Measurements from ENCODE around the gene AADAT. TPM values are rescaled to one million over a fixed set of nuclear protein-coding genes. Genes with fewer than 3 reads are reported as not detected.
A peak's percentile ranks its signal among the peaks of the same experiment; 100 is the strongest.

AADAT gene
- total and polyA plus RNA-seq, 2 of the 8 experiments (the other 6 are each of a cell fraction or from before 2014, with no cell fraction given) = 6.1 to 7.7 TPM

GRCh38 chr4:170026253-170027021 is 63.3 kb downstream of the AADAT start, which contains the start of gene MFAP3L:
MFAP3L (minus strand) TSS chr4:170026395; CDS start chr4:170005877, 20,518 bp downstream.
- no peak within 1 kb of the TSS for H2AK5ac ChIP-seq (ENCODE audit: low read depth, low read length)
- peaks cover 4 to 29% (median 22%) of the 10 kb centered on the region in 4 experiments for H3K27me3 ChIP-seq (replicated peaks in 1 of 4; ENCODE audit: control insufficient read depth in 3 of 4, extremely low read depth in 1 of 4, insufficient read depth in 3 of 4, low read length in 3 of 4)
- POLR2A ChIA-PET (ENCODE audit: partially characterized antibody) = interaction anchor here (1.0 to 1.4 kb wide), 6 partner anchors 14 to 224 kb away, joined by 3 to 4 read pairs (median 3); partner anchors contain the start of gene AADAT
- peak within 1 kb of the TSS; percentile 50 to 62 (median 59) for H3K9ac ChIP-seq (replicated peaks in 1 of 4; ENCODE audit: extremely low read depth in 1 of 4, low read depth in 3 of 4, low read length in 3 of 4)
- no peak within 1 kb of the TSS for H2BK120ac ChIP-seq (replicated peaks; ENCODE audit: low read depth, low read length)
- H2BK5ac ChIP-seq (ENCODE audit: low read depth, low read length) = 0 out of 2 replicates have a peak within 1 kb of the TSS, but pooled peaks have one; percentile 32
- no peak within 1 kb of the TSS for H3K23ac ChIP-seq (ENCODE audit: insufficient read length)
- H3K4me3 ChIP-seq (ENCODE audit: extremely low read depth in 1 of 4, insufficient read depth in 2 of 4, low read depth in 3 of 4, low read length in 4 of 4) = peak within 1 kb of the TSS; percentile 71 to 98 (median 78)
- H3K14ac ChIP-seq (ENCODE audit: insufficient read length) = no peak within 1 kb of the TSS
- H3K27ac ChIP-seq (ENCODE audit: low read depth, low read length) = peak within 1 kb of the TSS; percentile 43
- peak within 1 kb of the TSS; percentile 19 for H3K56ac ChIP-seq (replicated peaks; ENCODE audit: insufficient read length, low read depth, low read length)
- H3K23me2 ChIP-seq (ENCODE audit: low read depth, low read length) = peaks cover 9% of the 10 kb centered on the region; the same call in 1 of the 2 replicates
- H3K9me3 ChIP-seq (ENCODE audit: insufficient read depth in 2 of 2, low read depth in 1 of 2, low read length in 1 of 2) = no peaks in the 10 kb centered on the region
- no peaks in the 10 kb centered on the region; the same call in 1 of the 2 replicates for H3K79me1 ChIP-seq (ENCODE audit: low read depth, low read length)
- FAIRE-seq (no peak), DNase-seq (ENCODE audit: low read depth in 1 of 2, low spot score in 2 of 2) (peak; percentile 70 to 89)
- no peaks in the 10 kb centered on the region for H3K36me3 ChIP-seq (ENCODE audit: control insufficient read depth in 2 of 4, insufficient read depth in 4 of 4, low read length in 3 of 4)
- peak within 1 kb of the TSS; percentile 90 for H4K5ac ChIP-seq (ENCODE audit: insufficient read length, low read depth, low read length)
- H2BK12ac ChIP-seq (ENCODE audit: low read depth, low read length) = no peak within 1 kb of the TSS
- peak within 1 kb of the TSS; percentile 56 for H4K91ac ChIP-seq (replicated peaks; ENCODE audit: insufficient read length, low read length)
- H3K4ac ChIP-seq (replicated peaks; ENCODE audit: insufficient read length, low read depth, low read length) = peak within 1 kb of the TSS; percentile 27
- H3K79me2 ChIP-seq (ENCODE audit: control insufficient read depth in 1 of 2, insufficient read depth in 2 of 2, low read length in 2 of 2) = no peaks in the 10 kb centered on the region
- WGBS, 2 experiments (ENCODE audit: extremely low coverage in 1 of 2, insufficient coverage in 1 of 2, insufficient read length in 1 of 2, insufficient replicate concordance in 2 of 2, low coverage in 1 of 2, low lambda C conversion rate in 2 of 2, missing lambda C conversion rate in 1 of 2) = 1% methylated on average over 58 of the region's 86 CpGs; no CpG with 5 or more reads in 1 of the 2 experiments
- H3K4me2 ChIP-seq (ENCODE audit: insufficient read depth in 1 of 2, low read depth in 2 of 2, low read length in 2 of 2) = peak within 1 kb of the TSS; percentile 67 to 92
- no peak within 1 kb of the TSS for H2BK15ac ChIP-seq (ENCODE audit: low read length)
- H2BK20ac ChIP-seq (ENCODE audit: low read length) = no peak within 1 kb of the TSS
- no peaks in the 10 kb centered on the region for H4K20me1 ChIP-seq (replicated peaks in 1 of 2; ENCODE audit: control insufficient read depth in 1 of 2, insufficient read depth in 2 of 2, low read length in 2 of 2)
- H2AFZ ChIP-seq (ENCODE audit: low read length) = peak within 1 kb of the TSS; percentile 94; the same call in 1 of the 2 replicates
- H3K4me1 ChIP-seq (replicated peaks in 1 of 4; ENCODE audit: control insufficient read depth in 3 of 4, insufficient read depth in 4 of 4, low read length in 3 of 4) = peaks cover 0 to 3% (median 3%) of the 10 kb centered on the region in 4 experiments; a peak in 4 of 7 replicates
- CTCF ChIA-PET (ENCODE audit: partially characterized antibody) = interaction anchor here (1.1 to 6.5 kb wide), 3 partner anchors 14 to 216 kb away, joined by 3 to 39 read pairs (median 10); no protein-coding TSS in a partner anchor
- peak within 1 kb of the TSS; percentile 88 for H4K8ac ChIP-seq (ENCODE audit: extremely low read depth, insufficient read depth, low read length)
- H3K18ac ChIP-seq (ENCODE audit: extremely low read depth, low read length) = peak within 1 kb of the TSS; percentile 51; the same call in 1 of the 2 replicates
- TF ChIP-seq YY1 (IDR thresholded peaks at IDR 0.05; ENCODE audit: low read depth, low read length) (peak; percentile 20; the same call in 1 of the 2 replicates), TBP (IDR thresholded peaks at IDR 0.05; ENCODE audit: low read depth, low read length) (peak; percentile 42; the same call in 1 of the 2 replicates), RNF2 (IDR thresholded peaks at IDR 0.05; ENCODE audit: borderline replicate concordance, low read depth, low read length, missing control alignments, poor library complexity, severe bottlenecking) (peak; percentile 2), NRF1 (IDR thresholded peaks at IDR 0.05; ENCODE audit: low read depth, low read length) (peak; percentile 50; the same call in 1 of the 2 replicates), SP1 (IDR thresholded peaks at IDR 0.05; ENCODE audit: low read depth, low read length) (peak; percentile 51; the same call in 1 of the 2 replicates), TCF12 (IDR thresholded peaks at IDR 0.05; ENCODE audit: low read depth, low read length) (no peak), PHF8 (conservative IDR thresholded peaks at IDR 0.05; ENCODE audit: low read depth, low read length) (peak; percentile 71), FOSL1 (IDR thresholded peaks at IDR 0.05; ENCODE audit: insufficient read depth, low read depth, low read length) (no peak), JUND (IDR thresholded peaks at IDR 0.05; ENCODE audit: low read length) (no peak), RAD21 (IDR thresholded peaks at IDR 0.05 in 1 of 2, conservative IDR thresholded peaks at IDR 0.05 in 1 of 2; ENCODE audit: low read depth in 2 of 2, low read length in 2 of 2) (peak in 1 of 2 experiments; percentile 47; a peak in 2 of 4 replicates)

All from H1 (cell line).